LHCN-M2 (cell line): ENCODE results near the gene PCDHB7. TPM values are rescaled to one million over a fixed set of nuclear protein-coding genes. Genes with fewer than 3 reads are reported as not detected.
"Not testable (repeated sequence)": the region's sequence is repeated elsewhere in the genome, so short reads cannot be mapped to it uniquely, and the experiment has no call there.

Experiments
- DNase-seq: peaks from one replicate; pipeline ENCODE4 v3.0.0-alpha.2; 2012; ENCODE audit warnings: low read depth
- total RNA-seq: library from RNA; depleted of rRNA; stranded (reverse); fragments of >200 nt; gene quantifications from 2 replicates; pipeline ENCODE4 v1.2.3, GENCODE V29; 2014

PCDHB7 gene
- total RNA-seq, 1 experiment from 2014 or later, result 3.4 TPM

DNA sequence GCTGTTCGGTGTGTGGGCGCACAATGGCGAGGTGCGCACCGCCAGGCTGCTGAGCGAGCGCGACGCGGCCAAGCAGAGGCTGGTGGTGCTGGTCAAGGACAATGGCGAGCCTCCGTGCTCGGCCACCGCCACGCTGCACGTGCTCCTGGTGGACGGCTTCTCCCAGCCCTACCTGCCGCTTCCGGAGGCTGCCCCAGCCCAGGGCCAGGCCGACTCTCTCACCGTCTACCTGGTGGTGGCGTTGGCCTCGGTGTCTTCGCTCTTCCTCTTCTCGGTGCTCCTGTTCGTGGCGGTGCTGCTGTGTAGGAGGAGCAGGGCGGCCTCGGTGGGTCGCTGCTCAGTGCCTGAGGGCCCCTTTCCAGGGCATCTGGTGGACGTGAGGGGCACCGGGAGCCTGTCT, 7.4 kb downstream of the PCDHB7 start:
- not testable (repeated sequence) for DNase-seq

DNA sequence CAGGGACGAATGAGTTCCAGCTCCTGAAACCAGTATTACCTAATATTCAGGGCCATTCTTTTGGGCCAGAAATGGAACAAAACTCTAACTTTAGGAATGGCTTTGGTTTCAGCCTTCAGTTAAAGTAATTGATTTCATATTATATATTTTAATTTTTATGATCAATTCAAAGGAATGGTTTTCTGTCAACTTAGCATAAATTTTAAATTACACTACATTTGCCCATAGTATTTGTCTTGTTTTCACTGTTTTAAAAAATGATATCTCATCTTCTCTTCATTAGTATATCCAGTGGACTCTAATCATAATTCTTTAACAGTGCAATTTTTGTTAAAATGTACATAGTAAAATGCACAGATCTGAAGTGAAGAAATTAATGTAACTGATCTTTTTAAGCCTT, 7.9 kb downstream of the PCDHB7 start:
- DNase-seq, result no peak

DNA sequence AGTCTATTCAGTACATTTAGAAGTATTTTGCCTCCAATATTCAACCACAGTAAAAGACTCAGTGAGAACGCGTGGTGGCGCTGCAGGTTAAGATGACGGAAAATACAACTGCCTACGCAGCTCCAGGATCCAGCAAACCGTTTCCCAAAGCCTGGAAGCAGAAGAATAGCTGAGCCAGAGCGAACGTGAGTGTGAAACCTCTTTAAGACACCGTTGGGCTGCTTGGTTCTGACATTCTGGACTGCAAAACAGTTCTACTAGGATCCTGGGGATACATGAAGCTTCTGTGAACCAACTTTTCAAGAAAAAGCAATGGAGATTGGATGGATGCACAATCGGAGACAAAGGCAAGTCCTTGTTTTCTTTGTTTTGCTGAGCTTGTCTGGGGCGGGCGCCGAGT, 9.8 kb downstream of the PCDHB7 start, which contains the start of gene PCDHB16:
PCDHB16 (plus strand) TSS at position 140 of the 400 bp plus-strand sequence; CDS start at position 313, 173 bp downstream.
- DNase-seq, result peak; percentile 82

DNA sequence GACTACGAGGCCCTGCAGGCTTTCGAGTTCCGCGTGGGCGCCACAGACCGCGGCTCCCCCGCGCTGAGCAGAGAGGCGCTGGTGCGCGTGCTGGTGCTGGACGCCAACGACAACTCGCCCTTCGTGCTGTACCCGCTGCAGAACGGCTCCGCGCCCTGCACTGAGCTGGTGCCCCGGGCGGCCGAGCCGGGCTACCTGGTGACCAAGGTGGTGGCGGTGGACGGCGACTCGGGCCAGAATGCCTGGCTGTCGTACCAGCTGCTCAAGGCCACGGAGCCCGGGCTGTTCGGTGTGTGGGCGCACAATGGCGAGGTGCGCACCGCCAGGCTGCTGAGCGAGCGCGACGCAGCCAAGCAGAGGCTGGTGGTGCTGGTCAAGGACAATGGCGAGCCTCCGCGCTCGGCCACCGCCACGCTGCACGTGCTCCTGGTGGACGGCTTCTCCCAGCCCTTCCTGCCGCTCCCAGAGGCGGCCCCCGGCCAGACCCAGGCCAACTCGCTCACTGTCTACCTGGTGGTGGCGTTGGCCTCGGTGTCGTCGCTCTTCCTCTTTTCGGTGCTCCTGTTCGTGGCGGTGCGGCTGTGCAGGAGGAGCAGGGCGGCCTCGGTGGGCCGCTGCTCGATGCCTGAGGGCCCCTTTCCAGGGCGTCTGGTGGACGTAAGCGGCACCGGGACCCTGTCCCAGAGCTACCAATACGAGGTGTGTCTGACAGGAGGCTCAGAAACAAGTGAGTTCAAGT, 11.8 kb downstream of the PCDHB7 start:
- DNase-seq, result not testable (repeated sequence)

DNA sequence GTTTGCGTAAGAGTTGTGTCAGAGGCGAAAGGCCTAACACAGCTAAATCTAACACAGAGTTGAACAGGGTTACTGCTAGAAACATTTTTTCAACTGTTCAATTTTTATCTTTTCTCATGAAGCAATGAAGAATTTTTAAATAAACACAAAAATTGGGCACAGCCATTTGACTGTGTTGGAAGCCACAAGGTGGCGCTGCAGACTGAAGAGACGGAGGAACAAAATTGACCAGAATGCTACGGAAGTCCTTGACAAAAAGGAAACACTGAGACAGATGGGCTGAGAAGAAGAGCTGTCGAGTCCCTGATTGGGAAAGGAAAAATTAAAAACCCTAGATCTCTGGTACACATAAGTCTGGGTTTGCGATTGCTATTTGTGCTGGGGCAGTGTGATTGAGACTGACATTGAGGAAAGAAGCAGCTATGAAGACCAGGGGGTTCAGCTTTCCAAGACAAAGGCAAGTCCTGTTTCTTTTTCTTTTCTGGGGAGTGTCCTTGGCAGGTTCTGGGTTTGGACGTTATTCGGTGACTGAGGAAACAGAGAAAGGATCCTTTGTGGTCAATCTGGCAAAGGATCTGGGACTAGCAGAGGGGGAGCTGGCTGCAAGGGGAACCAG, 14.6 kb downstream of the PCDHB7 start, which contains the start of gene PCDHB9:
PCDHB9 (plus strand) TSS at position 265 of the 616 bp plus-strand sequence; CDS start at position 423, 158 bp downstream.
- DNase-seq, result peak; percentile 14

DNA sequence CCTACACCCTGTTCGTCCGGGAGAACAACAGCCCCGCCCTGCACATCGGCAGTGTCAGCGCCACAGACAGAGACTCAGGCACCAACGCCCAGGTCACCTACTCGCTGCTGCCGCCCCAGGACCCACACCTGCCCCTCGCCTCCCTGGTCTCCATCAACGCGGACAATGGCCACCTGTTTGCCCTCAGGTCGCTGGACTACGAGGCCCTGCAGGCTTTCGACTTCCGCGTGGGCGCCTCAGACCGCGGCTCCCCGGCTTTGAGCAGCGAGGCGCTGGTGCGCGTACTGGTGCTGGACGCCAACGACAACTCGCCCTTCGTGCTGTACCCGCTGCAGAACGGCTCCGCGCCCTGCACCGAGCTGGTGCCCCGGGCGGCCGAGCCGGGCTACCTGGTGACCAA, 16.2 kb downstream of the PCDHB7 start:
- not testable (repeated sequence) for DNase-seq

DNA sequence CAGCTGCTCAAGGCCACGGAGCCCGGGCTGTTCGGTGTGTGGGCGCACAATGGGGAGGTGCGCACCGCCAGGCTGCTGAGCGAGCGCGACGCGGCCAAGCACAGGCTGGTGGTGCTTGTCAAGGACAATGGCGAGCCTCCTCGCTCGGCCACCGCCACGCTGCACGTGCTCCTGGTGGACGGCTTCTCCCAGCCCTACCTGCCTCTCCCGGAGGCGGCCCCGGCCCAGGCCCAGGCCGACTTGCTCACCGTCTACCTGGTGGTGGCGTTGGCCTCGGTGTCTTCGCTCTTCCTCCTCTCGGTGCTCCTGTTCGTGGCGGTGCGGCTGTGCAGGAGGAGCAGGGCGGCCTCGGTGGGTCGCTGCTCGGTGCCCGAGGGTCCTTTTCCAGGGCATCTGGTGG, 16.7 kb downstream of the PCDHB7 start:
- DNase-seq, result not testable (repeated sequence)

DNA sequence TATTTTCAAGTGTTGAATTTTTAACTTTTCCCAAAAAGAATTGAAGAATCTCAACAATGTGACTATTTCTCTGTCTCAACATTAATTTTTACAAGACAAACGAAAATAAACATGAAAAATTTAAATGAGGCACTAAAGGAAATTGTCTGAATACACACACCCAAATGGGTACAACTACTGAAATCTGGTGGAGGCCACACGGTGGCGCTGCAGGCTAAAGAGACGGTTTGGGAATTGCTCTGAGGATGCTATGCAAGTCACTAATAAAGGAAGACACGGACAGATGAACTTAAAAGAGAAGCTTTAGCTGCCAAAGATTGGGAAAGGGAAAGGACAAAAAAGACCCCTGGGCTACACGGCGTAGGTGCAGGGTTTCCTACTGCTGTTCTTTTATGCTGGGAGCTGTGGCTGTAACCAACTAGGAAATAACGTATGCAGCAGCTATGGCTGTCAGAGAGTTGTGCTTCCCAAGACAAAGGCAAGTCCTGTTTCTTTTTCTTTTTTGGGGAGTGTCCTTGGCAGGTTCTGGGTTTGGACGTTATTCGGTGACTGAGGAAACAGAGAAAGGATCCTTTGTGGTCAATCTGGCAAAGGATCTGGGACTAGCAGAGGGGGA, 19.8 kb downstream of the PCDHB7 start, which contains the start of gene PCDHB10:
PCDHB10 (plus strand) TSS at position 244 of the 616 bp plus-strand sequence; CDS start at position 444, 200 bp downstream.
- DNase-seq, result peak; percentile 26

DNA sequence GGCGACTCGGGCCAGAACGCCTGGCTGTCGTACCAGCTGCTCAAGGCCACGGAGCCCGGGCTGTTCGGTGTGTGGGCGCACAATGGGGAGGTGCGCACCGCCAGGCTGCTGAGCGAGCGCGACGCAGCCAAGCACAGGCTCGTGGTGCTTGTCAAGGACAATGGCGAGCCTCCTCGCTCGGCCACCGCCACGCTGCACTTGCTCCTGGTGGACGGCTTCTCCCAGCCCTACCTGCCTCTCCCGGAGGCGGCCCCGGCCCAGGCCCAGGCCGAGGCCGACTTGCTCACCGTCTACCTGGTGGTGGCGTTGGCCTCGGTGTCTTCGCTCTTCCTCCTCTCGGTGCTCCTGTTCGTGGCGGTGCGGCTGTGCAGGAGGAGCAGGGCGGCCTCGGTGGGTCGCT, 21.9 kb downstream of the PCDHB7 start:
- DNase-seq, result not testable (repeated sequence)

DNA sequence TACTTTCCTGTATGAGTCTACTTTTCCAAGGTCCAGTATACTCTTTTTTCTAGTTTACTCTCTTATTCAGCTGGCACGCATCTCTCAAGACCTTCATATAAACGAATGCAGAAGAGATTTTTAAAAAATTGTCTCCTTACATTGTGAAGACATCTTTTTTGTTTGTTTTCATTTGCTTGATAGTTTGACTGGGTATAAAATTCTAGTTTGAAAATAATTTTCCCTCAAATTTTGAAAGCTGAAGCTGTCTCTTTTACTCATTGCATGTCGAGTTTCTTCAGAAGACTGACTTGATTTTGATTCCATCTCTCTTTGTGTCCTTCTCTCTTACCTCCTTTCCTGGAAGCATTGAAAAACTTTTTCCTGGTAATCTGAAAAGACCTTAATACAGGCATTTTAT, 23.9 kb downstream of the PCDHB7 start:
- no peak for DNase-seq

DNA sequence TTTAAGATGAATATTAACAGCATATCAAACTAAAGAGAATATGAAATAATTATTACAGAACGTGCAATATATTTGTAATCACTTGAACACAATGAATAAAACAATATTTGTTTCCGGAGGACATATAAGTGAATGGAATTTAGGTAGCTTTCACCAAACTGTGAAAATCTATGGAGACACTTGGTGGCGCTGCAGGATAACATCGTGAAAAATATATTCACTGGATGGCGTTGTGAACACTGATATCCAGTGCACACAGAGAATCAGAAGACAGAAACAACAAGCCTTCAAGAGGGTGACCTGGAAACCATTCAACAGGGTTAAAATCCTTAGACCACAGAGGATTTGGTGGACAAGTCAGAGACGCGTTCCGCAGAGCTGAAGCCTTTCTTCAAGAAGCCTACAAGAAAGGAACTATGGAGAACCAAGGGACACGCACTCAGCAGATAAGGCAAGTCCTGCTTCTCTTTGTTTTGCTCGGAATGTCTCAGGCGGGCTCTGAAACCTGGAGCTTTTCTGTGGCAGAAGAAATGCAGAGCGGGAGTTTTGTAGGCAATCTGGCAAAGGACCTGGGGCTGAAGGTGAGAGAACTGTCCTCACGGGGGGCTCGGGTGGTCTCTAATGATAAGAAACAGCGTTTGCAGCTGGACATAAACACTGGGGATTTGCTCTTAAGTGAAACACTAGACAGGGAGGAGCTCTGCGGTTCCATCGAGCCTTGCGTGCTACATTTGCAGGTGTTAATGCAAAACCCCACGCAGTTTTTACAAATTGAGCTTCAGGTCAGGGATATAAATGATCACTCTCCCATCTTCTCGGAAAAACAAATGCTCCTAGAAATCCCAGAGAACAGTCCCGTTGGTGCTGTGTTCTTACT, 27.2 kb downstream of the PCDHB7 start, which contains the start of gene PCDHB11:
PCDHB11 (plus strand) TSS at position 269 of the 877 bp plus-strand sequence; CDS start at position 417, 148 bp downstream.
- DNase-seq, result peak; percentile 33

DNA sequence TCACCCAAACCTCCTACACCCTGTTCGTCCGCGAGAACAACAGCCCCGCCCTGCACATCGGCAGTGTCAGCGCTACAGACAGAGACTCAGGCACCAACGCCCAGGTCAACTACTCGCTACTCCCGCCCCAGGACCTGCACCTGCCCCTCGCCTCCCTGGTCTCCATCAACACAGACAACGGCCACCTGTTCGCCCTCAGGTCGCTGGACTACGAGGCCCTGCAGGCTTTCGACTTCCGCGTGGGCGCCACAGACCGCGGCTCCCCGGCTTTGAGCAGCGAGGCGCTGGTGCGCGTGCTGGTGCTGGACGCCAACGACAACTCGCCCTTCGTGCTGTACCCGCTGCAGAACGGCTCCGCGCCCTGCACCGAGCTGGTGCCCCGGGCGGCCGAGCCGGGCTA, 28.7 kb downstream of the PCDHB7 start:
- not testable (repeated sequence) for DNase-seq

DNA sequence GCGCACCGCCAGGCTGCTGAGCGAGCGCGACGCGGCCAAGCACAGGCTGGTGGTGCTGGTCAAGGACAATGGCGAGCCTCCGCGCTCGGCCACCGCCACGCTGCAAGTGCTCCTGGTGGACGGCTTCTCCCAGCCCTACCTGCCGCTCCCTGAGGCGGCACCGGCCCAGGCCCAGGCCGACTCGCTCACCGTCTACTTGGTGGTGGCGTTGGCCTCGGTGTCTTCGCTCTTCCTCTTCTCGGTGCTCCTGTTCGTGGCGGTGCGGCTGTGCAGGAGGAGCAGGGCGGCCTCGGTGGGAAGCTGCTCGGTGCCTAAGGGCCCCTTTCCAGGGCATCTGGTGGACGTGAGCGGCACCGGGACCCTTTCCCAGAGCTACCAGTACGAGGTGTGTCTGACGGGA, 29.2 kb downstream of the PCDHB7 start:
- not testable (repeated sequence) for DNase-seq

DNA sequence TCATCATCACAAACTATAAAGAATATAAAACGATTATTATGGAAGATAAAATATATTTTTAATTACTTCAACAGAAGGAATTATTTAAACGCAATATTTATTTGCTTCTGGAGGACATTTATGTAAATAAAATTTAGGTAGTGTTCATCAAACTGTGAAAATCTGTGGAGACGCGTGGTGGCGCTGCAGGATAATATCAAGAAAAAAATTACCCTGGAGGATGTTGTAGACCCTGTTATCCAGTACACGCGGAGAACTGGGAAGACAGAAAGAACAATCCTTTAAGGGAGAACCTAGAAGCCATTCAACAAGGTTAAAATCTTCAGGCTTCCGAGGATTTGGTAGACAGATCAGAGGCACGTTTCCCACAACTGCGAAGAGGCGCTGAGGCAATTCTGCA, 36.0 kb downstream of the PCDHB7 start, which contains the start of gene PCDHB12:
PCDHB12 (plus strand) TSS at position 242 of the 400 bp plus-strand sequence. CDS start 189 bp downstream, outside the sequence.
- DNase-seq, result peak; percentile 62

DNA sequence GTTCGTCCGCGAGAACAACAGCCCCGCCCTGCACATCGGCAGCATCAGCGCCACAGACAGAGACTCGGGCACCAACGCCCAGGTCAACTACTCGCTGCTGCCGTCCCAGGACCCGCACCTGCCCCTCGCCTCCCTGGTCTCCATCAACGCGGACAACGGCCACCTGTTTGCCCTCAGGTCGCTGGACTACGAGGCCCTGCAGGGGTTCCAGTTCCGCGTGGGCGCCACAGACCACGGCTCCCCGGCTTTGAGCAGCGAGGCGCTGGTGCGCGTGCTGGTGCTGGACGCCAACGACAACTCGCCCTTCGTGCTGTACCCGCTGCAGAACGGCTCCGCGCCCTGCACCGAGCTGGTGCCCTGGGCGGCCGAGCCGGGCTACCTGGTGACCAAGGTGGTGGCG, 37.8 kb downstream of the PCDHB7 start:
- DNase-seq, result not testable (repeated sequence)

DNA sequence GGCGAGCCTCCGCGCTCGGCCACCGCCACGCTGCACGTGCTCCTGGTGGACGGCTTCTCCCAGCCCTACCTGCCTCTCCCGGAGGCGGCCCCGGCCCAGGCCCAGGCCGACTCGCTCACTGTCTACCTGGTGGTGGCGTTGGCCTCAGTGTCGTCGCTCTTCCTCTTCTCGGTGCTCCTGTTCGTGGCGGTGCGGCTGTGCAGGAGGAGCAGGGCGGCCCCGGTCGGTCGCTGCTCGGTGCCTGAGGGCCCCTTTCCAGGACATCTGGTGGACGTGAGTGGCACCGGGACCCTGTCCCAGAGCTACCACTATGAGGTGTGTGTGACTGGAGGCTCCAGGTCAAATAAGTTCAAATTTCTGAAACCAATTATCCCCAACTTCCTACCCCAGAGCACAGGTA, 38.4 kb downstream of the PCDHB7 start:
- DNase-seq, result not testable (repeated sequence)

DNA sequence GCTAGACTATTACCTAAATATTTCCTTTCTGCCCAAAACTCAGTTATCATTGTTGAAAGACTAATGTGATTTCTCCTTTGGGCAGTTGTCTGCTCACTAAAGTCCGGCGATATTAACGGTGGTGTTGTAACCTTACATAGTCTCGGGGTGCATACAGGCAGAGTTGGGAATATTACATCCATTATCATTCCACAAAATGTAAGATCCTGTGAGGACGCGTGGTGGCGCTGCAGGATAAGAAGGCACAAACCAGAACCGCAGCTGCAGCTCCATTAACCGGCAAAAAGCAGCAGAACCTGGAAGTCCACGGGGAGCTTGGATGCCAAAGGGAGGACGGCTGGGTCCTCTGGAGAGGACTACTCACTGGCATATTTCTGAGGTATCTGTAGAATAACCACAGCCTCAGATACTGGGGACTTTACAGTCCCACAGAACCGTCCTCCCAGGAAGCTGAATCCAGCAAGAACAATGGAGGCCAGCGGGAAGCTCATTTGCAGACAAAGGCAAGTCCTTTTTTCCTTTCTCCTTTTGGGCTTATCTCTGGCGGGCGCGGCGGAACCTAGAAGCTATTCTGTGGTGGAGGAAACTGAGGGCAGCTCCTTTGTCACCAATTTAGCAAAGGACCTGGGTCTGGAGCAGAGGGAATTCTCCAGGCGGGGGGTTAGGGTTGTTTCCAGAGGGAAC, 41.4 kb downstream of the PCDHB7 start, which contains the start of gene PCDHB13:
PCDHB13 (plus strand) TSS at position 264 of the 684 bp plus-strand sequence; CDS start at position 469, 205 bp downstream.
- peak; percentile 75 for DNase-seq

DNA sequence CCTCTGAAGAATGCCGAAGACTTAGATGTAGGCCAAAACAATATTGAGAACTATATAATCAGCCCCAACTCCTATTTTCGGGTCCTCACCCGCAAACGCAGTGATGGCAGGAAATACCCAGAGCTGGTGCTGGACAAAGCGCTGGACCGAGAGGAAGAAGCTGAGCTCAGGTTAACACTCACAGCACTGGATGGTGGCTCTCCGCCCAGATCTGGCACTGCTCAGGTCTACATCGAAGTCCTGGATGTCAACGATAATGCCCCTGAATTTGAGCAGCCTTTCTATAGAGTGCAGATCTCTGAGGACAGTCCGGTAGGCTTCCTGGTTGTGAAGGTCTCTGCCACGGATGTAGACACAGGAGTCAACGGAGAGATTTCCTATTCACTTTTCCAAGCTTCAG, 42.1 kb downstream of the PCDHB7 start:
- not testable (repeated sequence) for DNase-seq

DNA sequence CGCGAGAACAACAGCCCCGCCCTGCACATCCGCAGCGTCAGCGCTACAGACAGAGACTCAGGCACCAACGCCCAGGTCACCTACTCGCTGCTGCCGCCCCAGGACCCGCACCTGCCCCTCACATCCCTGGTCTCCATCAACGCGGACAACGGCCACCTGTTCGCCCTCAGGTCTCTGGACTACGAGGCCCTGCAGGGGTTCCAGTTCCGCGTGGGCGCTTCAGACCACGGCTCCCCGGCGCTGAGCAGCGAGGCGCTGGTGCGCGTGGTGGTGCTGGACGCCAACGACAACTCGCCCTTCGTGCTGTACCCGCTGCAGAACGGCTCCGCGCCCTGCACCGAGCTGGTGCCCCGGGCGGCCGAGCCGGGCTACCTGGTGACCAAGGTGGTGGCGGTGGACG, 43.1 kb downstream of the PCDHB7 start:
- DNase-seq, result not testable (repeated sequence)

DNA sequence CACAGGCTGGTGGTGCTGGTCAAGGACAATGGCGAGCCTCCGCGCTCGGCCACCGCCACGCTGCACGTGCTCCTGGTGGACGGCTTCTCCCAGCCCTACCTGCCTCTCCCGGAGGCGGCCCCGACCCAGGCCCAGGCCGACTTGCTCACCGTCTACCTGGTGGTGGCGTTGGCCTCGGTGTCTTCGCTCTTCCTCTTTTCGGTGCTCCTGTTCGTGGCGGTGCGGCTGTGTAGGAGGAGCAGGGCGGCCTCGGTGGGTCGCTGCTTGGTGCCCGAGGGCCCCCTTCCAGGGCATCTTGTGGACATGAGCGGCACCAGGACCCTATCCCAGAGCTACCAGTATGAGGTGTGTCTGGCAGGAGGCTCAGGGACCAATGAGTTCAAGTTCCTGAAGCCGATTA, 43.6 kb downstream of the PCDHB7 start:
- not testable (repeated sequence) for DNase-seq
